22Rv1 (cell line): ENCODE measurements around the gene KHDC4.

Experiments used
- ZFX ChIP-seq: fragments of 450-650 bp; IDR thresholded peaks from 2 replicates; pipeline ENCODE4 v1.6.1; 2017; ENCODE audit warnings: antibody characterized with exemption, borderline replicate concordance
- TF ChIP-seq, protein P1 (sequence below): fragments of 450-650 bp; IDR thresholded peaks from 2 replicates; pipeline ENCODE4 v1.5.1; 2017; ENCODE audit warnings: mild to moderate bottlenecking

DNA sequence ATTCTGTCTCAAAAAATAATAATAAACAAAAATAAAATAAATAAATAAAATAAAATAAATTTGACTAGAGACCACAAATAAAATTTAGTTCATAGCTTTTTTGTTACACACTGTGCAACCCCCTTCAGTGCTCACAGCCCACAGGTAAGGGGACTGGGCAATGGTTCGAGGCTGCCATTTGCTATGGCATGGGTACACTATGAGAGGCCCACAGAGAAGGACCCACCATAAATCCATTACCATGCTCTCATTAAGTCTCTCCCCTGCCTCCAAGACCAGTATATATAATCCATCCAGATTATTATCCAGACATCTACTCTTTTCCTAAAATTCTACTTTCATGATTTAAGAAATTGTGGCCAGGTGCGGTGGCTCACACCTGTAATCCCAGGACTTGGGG, 14.4 kb downstream of the KHDC4 start:
- TF ChIP-seq, protein P1, sequence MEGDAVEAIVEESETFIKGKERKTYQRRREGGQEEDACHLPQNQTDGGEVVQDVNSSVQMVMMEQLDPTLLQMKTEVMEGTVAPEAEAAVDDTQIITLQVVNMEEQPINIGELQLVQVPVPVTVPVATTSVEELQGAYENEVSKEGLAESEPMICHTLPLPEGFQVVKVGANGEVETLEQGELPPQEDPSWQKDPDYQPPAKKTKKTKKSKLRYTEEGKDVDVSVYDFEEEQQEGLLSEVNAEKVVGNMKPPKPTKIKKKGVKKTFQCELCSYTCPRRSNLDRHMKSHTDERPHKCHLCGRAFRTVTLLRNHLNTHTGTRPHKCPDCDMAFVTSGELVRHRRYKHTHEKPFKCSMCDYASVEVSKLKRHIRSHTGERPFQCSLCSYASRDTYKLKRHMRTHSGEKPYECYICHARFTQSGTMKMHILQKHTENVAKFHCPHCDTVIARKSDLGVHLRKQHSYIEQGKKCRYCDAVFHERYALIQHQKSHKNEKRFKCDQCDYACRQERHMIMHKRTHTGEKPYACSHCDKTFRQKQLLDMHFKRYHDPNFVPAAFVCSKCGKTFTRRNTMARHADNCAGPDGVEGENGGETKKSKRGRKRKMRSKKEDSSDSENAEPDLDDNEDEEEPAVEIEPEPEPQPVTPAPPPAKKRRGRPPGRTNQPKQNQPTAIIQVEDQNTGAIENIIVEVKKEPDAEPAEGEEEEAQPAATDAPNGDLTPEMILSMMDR = no peak
- no peak for TF ChIP-seq ZFX
